ENCODE results near the gene RPS5. TPM values are rescaled to one million over a fixed set of nuclear protein-coding genes. Genes with fewer than 3 reads are reported as not detected.
A peak's percentile ranks its signal among the peaks of the same experiment; 100 is the strongest.
"Not testable (repeated sequence)": the region's sequence is repeated elsewhere in the genome, so short reads cannot be mapped to it uniquely, and the experiment has no call there.

The RPS5 gene
- total and polyA plus RNA-seq, 5 donors = 513 to 681 (median 566) TPM

DNA sequence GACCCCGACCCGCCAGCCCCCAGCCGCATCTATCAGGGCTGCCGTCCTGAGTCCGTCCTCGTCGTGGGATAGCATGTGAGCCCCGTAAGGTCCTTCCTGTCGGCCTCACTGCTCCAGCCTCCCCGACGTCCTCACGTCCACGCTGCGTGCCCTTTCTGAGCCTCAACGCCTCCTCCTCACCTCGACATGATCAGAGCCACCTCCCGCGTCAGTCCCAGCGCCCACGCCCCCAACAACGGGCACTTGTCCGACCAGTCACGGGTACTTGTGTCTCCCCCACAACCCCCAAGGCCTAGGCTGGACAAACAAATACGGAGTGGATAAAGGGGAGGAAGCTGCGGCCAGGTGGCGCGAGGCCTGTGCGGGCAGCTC is 25.2 kb upstream of the RPS5 start:
- H3K27ac ChIP-seq (ENCODE audit: low read length) = peak overlapping the region; percentile 45
- DNase-seq = peak; percentile 58 to 84 (median 79)
- ATAC-seq = peak; percentile 6 to 34
- WGBS = 3% methylated on average over 28 of the region's 28 CpGs
- no peaks in the 10 kb centered on the region for H3K9me3 ChIP-seq (ENCODE audit: control insufficient read depth, low read length)
- H3K4me1 ChIP-seq (ENCODE audit: control insufficient read depth, insufficient read depth, low read length) = peaks cover 3% of the 10 kb centered on the region
- H3K27me3 ChIP-seq (ENCODE audit: control insufficient read depth, insufficient read depth) = no peaks in the 10 kb centered on the region
- intact Hi-C loops (cut with DNase I) = no loop called here
- peak overlapping the region; percentile 42 for H3K4me3 ChIP-seq (ENCODE audit: low read length)

GRCh38 chr19:58362272-58362994 is 24.6 kb upstream of the RPS5 start, which contains the start of gene ZNF497:
TSS of gene ZNF497 (minus strand) at chr19:58362751. CDS start at chr19:58357635, 5,116 bp downstream.
- intact Hi-C loops (cut with DNase I) = no loop called here
- Histone ChIP-seq H3K27ac (ENCODE audit: low read length) (peak within 1 kb of the TSS; percentile 55), H3K4me1 (ENCODE audit: control insufficient read depth, insufficient read depth, low read length) (no peaks in the 10 kb centered on the region), H3K4me3 (ENCODE audit: low read length) (peak within 1 kb of the TSS; percentile 42), H3K9me3 (ENCODE audit: control insufficient read depth, low read length) (no peaks in the 10 kb centered on the region), H3K27me3 (ENCODE audit: control insufficient read depth, insufficient read depth) (no peaks in the 10 kb centered on the region)
- under 1% methylated on average over 74 of the region's 74 CpGs for WGBS
- peak; percentile 97 for ATAC-seq
- peak; percentile 98 to 99 (median 99) for DNase-seq

GRCh38 chr19:58364146-58364545 is 22.9 kb upstream of the RPS5 start:
- no peak overlapping the region for H3K27ac ChIP-seq (ENCODE audit: low read length)
- H3K4me1 ChIP-seq (ENCODE audit: control insufficient read depth, insufficient read depth, low read length) = no peaks in the 10 kb centered on the region
- H3K27me3 ChIP-seq (ENCODE audit: control insufficient read depth, insufficient read depth) = no peaks in the 10 kb centered on the region
- DNase-seq (peak in 1 of 3 donors; percentile 50), ATAC-seq (no peak)
- intact Hi-C loops (cut with DNase I) = no loop called here
- H3K9me3 ChIP-seq (ENCODE audit: control insufficient read depth, low read length) = no peaks in the 10 kb centered on the region
- H3K4me3 ChIP-seq (ENCODE audit: low read length) = no peak overlapping the region
- WGBS = 79% methylated on average over 5 of the region's 5 CpGs

GRCh38 chr19:58366585-58367430 is 20.3 kb upstream of the RPS5 start:
- DNase-seq (peak in 2 of 3 donors; percentile 36 to 40), ATAC-seq (no peak)
- Histone ChIP-seq H3K27me3 (ENCODE audit: control insufficient read depth, insufficient read depth) (no peaks in the 10 kb centered on the region), H3K4me1 (ENCODE audit: control insufficient read depth, insufficient read depth, low read length) (no peaks in the 10 kb centered on the region), H3K9me3 (ENCODE audit: control insufficient read depth, low read length) (no peaks in the 10 kb centered on the region), H3K4me3 (ENCODE audit: low read length) (no peak overlapping the region), H3K27ac (ENCODE audit: low read length) (no peak overlapping the region)
- 89% methylated on average over 32 of the region's 32 CpGs for WGBS
- intact Hi-C loops (cut with DNase I) = no loop called here

GRCh38 chr19:58367698-58368454 is 19.2 kb upstream of the RPS5 start:
- 37% methylated on average over 106 of the region's 106 CpGs for WGBS
- no peaks in the 10 kb centered on the region for H3K9me3 ChIP-seq (ENCODE audit: control insufficient read depth, low read length)
- DNase-seq = peak in 2 of 3 donors; percentile 45 to 53
- no peaks in the 10 kb centered on the region for H3K27me3 ChIP-seq (ENCODE audit: control insufficient read depth, insufficient read depth)
- intact Hi-C loops (cut with DNase I) = no loop called here
- no peak for ATAC-seq
- H3K4me1 ChIP-seq (ENCODE audit: control insufficient read depth, insufficient read depth, low read length) = no peaks in the 10 kb centered on the region
- no peak overlapping the region for H3K4me3 ChIP-seq (ENCODE audit: low read length)
- no peak overlapping the region for H3K27ac ChIP-seq (ENCODE audit: low read length)

DNA sequence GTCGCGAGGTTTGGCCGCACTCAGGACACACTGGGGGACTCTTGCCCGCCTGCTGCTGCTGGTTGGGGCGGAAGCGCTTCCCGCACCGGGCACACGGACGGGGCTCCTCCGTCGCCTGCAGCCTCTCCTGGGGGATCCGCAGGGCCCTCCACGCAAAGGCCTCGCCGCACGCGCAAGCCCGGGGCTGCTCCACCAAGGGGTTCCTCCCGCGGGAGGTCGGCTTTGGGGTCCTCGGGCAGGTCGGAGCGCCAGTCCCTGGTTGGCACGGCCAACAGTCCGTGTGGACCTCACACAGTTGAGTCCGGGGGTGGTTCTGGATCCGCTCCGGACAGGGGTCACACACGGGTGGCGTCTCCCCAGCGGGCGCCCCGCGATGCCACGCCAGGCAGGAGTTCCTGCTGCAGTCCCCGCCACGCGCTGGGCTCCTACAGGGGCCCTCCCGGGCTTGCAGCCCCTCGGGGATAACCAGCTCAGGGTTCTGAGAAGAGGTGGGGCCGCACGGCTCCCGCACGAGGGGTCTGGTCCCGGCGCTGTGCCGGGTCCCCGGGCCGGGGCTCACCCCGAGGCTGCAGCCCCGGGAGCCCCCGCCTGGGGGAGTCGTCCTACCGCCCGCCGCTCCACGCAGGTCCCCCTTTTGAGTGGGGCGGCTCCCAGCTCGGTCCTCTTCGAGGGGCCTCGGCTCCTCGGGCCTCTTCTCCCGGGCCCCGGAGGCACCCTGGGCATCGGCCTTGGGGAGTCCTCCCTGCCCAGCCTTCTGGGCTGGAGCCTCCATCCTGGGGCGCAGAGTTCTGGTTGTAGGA is 18.3 kb upstream of the RPS5 start:
- peak in 2 of 3 donors; percentile 47 to 60 for DNase-seq
- Histone ChIP-seq H3K4me1 (ENCODE audit: control insufficient read depth, insufficient read depth, low read length) (no peaks in the 10 kb centered on the region), H3K9me3 (ENCODE audit: control insufficient read depth, low read length) (no peaks in the 10 kb centered on the region), H3K27me3 (ENCODE audit: control insufficient read depth, insufficient read depth) (no peaks in the 10 kb centered on the region), H3K4me3 (ENCODE audit: low read length) (no peak overlapping the region), H3K27ac (ENCODE audit: low read length) (no peak overlapping the region)
- intact Hi-C loops (cut with DNase I) = no loop called here
- 73% methylated on average over 68 of the region's 68 CpGs for WGBS
- peak; percentile 26 to 36 for ATAC-seq

- ATAC-seq (peak in 1 of 2 donors; percentile 52), DNase-seq (peak in 2 of 3 donors; percentile 22 to 55)
- Histone ChIP-seq H3K4me1 (ENCODE audit: control insufficient read depth, insufficient read depth, low read length) (no peaks in the 10 kb centered on the region), H3K4me3 (ENCODE audit: low read length) (no peak overlapping the region), H3K27me3 (ENCODE audit: control insufficient read depth, insufficient read depth) (no peaks in the 10 kb centered on the region), H3K9me3 (ENCODE audit: control insufficient read depth, low read length) (no peaks in the 10 kb centered on the region), H3K27ac (ENCODE audit: low read length) (no peak overlapping the region)
- WGBS = 65% methylated on average over 15 of the region's 15 CpGs
- intact Hi-C loops (cut with DNase I) = no loop called here
Measured at GRCh38 chr19:58372311-58373133, 14.5 kb upstream of the RPS5 start.

GRCh38 chr19:58374200-58374599 is 12.9 kb upstream of the RPS5 start:
- ATAC-seq = no peak
- no peaks in the 10 kb centered on the region for H3K9me3 ChIP-seq (ENCODE audit: control insufficient read depth, low read length)
- 85% methylated on average over 4 of the region's 4 CpGs for WGBS
- no peaks in the 10 kb centered on the region for H3K4me1 ChIP-seq (ENCODE audit: control insufficient read depth, insufficient read depth, low read length)
- H3K4me3 ChIP-seq (ENCODE audit: low read length) = no peak overlapping the region
- H3K27ac ChIP-seq (ENCODE audit: low read length) = no peak overlapping the region
- DNase-seq = no peak
- no peaks in the 10 kb centered on the region for H3K27me3 ChIP-seq (ENCODE audit: control insufficient read depth, insufficient read depth)
- intact Hi-C loops (cut with DNase I) = no loop called here

- H3K4me3 ChIP-seq (ENCODE audit: low read length); H3K9me3 ChIP-seq (ENCODE audit: control insufficient read depth, low read length); ATAC-seq; H3K27me3 ChIP-seq (ENCODE audit: control insufficient read depth, insufficient read depth); intact Hi-C loops (cut with DNase I); H3K27ac ChIP-seq (ENCODE audit: low read length); H3K4me1 ChIP-seq (ENCODE audit: control insufficient read depth, insufficient read depth, low read length): not testable (repeated sequence)
- peak in 1 of 3 donors; percentile 8 for DNase-seq
- 85% methylated on average over 7 of the region's 7 CpGs for WGBS
Measured at GRCh38 chr19:58376724-58377123, 10.3 kb upstream of the RPS5 start.

All from right cardiac atrium (tissue), 5 donors.